HEK293 (cell line): Measurements from ENCODE around the gene GCK.
A peak's percentile ranks its signal among the peaks of the same experiment; 100 is the strongest.

Experiments
- CTCF ChIA-PET: fragments of 350-600 bp; formaldehyde crosslinking; extraction: SDS; loops from one replicate; lab custom pipeline; 2021; ENCODE audit warnings: antibody characterized with exemption; lab: Yijun Ruan, JAX
- POLR2A ChIA-PET: fragments of 300-600 bp; formaldehyde crosslinking; extraction: SDS; loops from one replicate; lab custom pipeline; 2020; ENCODE audit warnings: antibody characterized with exemption, inconsistent platforms; lab: Yijun Ruan, JAX
- H3K27ac ChIP-seq: fragments of 200-500 bp; sonication (Bioruptor generic); 2 replicates; pipeline ENCODE4 v1.5.1; 2014; ENCODE audit warnings: low read depth, low read length, control low read depth, inconsistent platforms; ENCODE audit errors: extremely low read depth
- H3K36me3 ChIP-seq, 2 experiments: fragments of 200-500 bp in 1 of 2; sonication (Bioruptor generic) in 1 of 2; 1 replicate in 1 of 2; 2 replicates in 1 of 2; pipeline ENCODE4 v1.5.1; 2014 to 2017; ENCODE audit warnings: inconsistent platforms in 2 of 2, low read length in 2 of 2; ENCODE audit not compliant: control insufficient read depth in 2 of 2, insufficient read depth in 1 of 2
- H3K4me1 ChIP-seq: fragments of 200-500 bp; sonication (Bioruptor generic); 2 replicates; pipeline ENCODE4 v1.5.1; 2014; ENCODE audit warnings: mild to moderate bottlenecking, low read length, inconsistent platforms; ENCODE audit not compliant: control insufficient read depth, insufficient read depth
- H3K4me3 ChIP-seq: 2 replicates; pipeline ENCODE4 v1.5.1; 2011; ENCODE audit warnings: low read depth, mild to moderate bottlenecking, control low read depth, low read length, moderate library complexity
- H3K9me3 ChIP-seq: fragments of 200-500 bp; sonication (Bioruptor generic); 2 replicates; pipeline ENCODE4 v1.5.1; 2014; ENCODE audit warnings: low read depth, low read length, inconsistent platforms; ENCODE audit not compliant: control insufficient read depth, insufficient read depth
- GLIS1 ChIP-seq: fragments of 450-650 bp; formaldehyde crosslinking; IDR thresholded peaks from 2 replicates; pipeline ENCODE4 v1.5.1; 2016; ENCODE audit warnings: missing biosample characterization, missing genetic modification characterization
- GLIS2 ChIP-seq: fragments of 450-650 bp; formaldehyde crosslinking; IDR thresholded peaks from 2 replicates; pipeline ENCODE4 v1.5.1; 2016; ENCODE audit warnings: missing biosample characterization, missing genetic modification characterization
- RBAK ChIP-seq: fragments of 450-650 bp; formaldehyde crosslinking; IDR thresholded peaks from 2 replicates; pipeline ENCODE4 v1.5.1; 2016; ENCODE audit warnings: missing biosample characterization, missing genetic modification characterization
- ZBTB8A ChIP-seq: fragments of 450-650 bp; formaldehyde crosslinking; IDR thresholded peaks from 2 replicates; pipeline ENCODE4 v1.5.1; 2016; ENCODE audit warnings: missing biosample characterization, missing genetic modification characterization
- ZFP69B ChIP-seq: fragments of 450-650 bp; formaldehyde crosslinking; IDR thresholded peaks from 2 replicates; pipeline ENCODE4 v1.5.1; 2016; ENCODE audit warnings: missing biosample characterization, missing genetic modification characterization
- ZNF335 ChIP-seq: fragments of 450-650 bp; formaldehyde crosslinking; conservative IDR thresholded peaks from 2 replicates; pipeline ENCODE4 v1.5.1; 2016; ENCODE audit warnings: missing biosample characterization, missing genetic modification characterization
- ZNF670 ChIP-seq: fragments of 450-650 bp; formaldehyde crosslinking; IDR thresholded peaks from 2 replicates; pipeline ENCODE4 v1.5.1; 2016; ENCODE audit warnings: missing biosample characterization, missing genetic modification characterization, low read depth
- ZNF677 ChIP-seq: fragments of 450-650 bp; IDR thresholded peaks from 2 replicates; pipeline ENCODE4 v1.5.0; 2018; ENCODE audit warnings: missing biosample characterization, mild to moderate bottlenecking, missing genetic modification characterization, moderate library complexity
- TF ChIP-seq, protein P1 (sequence below): fragments of 450-650 bp; formaldehyde crosslinking; IDR thresholded peaks from 2 replicates; pipeline ENCODE4 v1.5.1; 2016; ENCODE audit warnings: missing biosample characterization, missing genetic modification characterization
- TF ChIP-seq, protein P2 (sequence below): fragments of 450-650 bp; formaldehyde crosslinking; IDR thresholded peaks from 2 replicates; pipeline ENCODE4 v1.5.1; 2016; ENCODE audit warnings: missing biosample characterization, missing genetic modification characterization
- TF ChIP-seq, protein P3 (sequence below): IDR thresholded peaks from 2 replicates; pipeline ENCODE4 v1.6.1; 2011; ENCODE audit warnings: mild to moderate bottlenecking, low read depth, low read length, borderline replicate concordance
- TF ChIP-seq, protein P4 (sequence below): fragments of 450-650 bp; formaldehyde crosslinking; IDR thresholded peaks from 2 replicates; pipeline ENCODE4 v1.5.1; 2016; ENCODE audit warnings: missing biosample characterization, missing genetic modification characterization
- TF ChIP-seq, protein P5 (sequence below): fragments of 450-650 bp; formaldehyde crosslinking; IDR thresholded peaks from 2 replicates; pipeline ENCODE4 v1.5.1; 2017; ENCODE audit warnings: missing biosample characterization, mild to moderate bottlenecking, missing genetic modification characterization, moderate library complexity
- TF ChIP-seq, protein P6 (sequence below): fragments of 450-650 bp; formaldehyde crosslinking; IDR thresholded peaks from 2 replicates; pipeline ENCODE4 v1.5.1; 2016; ENCODE audit warnings: missing biosample characterization, missing genetic modification characterization

The GCK gene

DNA sequence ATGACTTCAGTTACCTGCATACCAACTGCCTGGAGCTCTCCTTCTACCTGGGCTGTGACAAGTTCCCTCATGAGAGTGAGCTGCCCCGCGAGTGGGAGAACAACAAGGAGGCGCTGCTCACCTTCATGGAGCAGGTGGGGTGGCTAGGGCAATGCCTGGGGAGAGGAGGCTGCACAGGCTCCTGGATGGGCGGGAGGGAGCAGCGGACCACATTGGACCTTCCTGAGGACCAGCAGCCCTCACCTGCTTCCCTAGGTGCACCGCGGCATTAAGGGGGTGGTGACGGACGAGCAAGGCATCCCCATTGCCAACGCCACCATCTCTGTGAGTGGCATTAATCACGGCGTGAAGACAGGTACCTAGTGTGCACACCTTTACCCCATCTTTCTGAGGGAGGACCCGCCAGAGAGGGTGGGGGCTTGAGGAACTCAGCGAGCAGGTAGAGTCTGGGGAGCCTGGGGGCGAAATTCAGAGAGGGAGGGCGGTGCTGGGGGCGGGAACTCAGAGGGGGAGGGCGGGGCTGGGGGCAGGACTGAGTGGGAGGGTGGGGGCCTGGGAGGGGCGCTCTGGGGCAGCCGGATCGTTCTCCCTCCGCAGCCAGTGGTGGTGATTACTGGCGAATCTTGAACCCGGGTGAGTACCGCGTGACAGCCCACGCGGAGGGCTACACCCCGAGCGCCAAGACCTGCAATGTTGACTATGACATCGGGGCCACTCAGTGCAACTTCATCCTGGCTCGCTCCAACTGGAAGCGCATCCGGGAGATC is 76.1 kb downstream of the GCK start:
- H3K4me3 ChIP-seq = no peak overlapping the region
- H3K4me1 ChIP-seq = no peaks in the 10 kb centered on the region
- peaks cover 0 to 40% of the 10 kb centered on the region in 2 experiments; a peak in 2 of 3 replicates for H3K36me3 ChIP-seq
- ChIA-PET POLR2A (interaction anchor here (0.6 to 1.0 kb wide), 2 partner anchors 9 to 94 kb away, joined by 3 read pairs; no protein-coding TSS in a partner anchor), CTCF (no interaction called here)
- H3K9me3 ChIP-seq = no peaks in the 10 kb centered on the region
- TF ChIP-seq ZBTB8A (tag by site-specific recombination) = no peak
- TF ChIP-seq ZNF335 (tag by site-specific recombination) = peak; percentile 51
- TF ChIP-seq, protein P1, sequence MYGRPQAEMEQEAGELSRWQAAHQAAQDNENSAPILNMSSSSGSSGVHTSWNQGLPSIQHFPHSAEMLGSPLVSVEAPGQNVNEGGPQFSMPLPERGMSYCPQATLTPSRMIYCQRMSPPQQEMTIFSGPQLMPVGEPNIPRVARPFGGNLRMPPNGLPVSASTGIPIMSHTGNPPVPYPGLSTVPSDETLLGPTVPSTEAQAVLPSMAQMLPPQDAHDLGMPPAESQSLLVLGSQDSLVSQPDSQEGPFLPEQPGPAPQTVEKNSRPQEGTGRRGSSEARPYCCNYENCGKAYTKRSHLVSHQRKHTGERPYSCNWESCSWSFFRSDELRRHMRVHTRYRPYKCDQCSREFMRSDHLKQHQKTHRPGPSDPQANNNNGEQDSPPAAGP (tag by site-specific recombination) = 0 out of 2 replicates have a peak, but pooled peaks have one; percentile 11
- no peak overlapping the region for H3K27ac ChIP-seq

DNA sequence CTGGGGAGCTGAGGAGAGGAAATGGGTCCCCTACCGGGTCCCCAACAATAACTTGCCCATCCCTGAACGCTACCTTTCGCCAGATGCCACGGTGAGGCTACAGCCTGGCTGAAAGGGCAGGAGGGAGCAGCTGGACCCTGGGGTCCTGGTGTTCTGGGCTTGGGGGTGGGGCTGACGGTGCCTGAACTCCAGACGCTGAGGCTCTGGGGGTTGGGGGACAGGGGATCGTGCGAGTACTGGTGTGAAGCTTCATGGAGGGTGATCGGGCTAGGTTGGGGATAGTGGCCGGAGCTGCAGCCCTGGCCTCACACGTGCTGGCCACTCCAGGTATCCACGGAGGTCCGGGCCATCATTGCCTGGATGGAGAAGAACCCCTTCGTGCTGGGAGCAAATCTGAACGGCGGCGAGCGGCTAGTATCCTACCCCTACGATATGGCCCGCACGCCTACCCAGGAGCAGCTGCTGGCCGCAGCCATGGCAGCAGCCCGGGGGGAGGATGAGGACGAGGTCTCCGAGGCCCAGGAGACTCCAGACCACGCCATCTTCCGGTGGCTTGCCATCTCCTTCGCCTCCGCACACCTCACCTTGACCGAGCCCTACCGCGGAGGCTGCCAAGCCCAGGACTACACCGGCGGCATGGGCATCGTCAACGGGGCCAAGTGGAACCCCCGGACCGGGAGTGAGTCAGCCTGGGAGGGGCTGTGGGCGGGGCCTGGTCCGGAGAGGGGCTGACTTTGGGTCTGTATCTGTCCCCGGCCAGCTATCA is 76.8 kb downstream of the GCK start:
- CTCF ChIA-PET = interaction anchor here (0.5 to 1.0 kb wide), 2 partner anchors 10 to 110 kb away, joined by 3 read pairs; no protein-coding TSS in a partner anchor
- Histone ChIP-seq H3K36me3 (peaks cover 0 to 33% of the 10 kb centered on the region in 2 experiments; a peak in 2 of 3 replicates), H3K9me3 (no peaks in the 10 kb centered on the region), H3K4me1 (no peaks in the 10 kb centered on the region), H3K27ac (no peak overlapping the region), H3K4me3 (no peak overlapping the region)
- POLR2A ChIA-PET = interaction anchor here (0.6 to 1.2 kb wide), 5 partner anchors 10 to 93 kb away, joined by 3 to 5 read pairs (median 3); partner anchors contain the start of genes PGAM2 and POLD2
- TF ChIP-seq GLIS1 (tag by site-specific recombination) = peak; percentile 76
- TF ChIP-seq, protein P2, sequence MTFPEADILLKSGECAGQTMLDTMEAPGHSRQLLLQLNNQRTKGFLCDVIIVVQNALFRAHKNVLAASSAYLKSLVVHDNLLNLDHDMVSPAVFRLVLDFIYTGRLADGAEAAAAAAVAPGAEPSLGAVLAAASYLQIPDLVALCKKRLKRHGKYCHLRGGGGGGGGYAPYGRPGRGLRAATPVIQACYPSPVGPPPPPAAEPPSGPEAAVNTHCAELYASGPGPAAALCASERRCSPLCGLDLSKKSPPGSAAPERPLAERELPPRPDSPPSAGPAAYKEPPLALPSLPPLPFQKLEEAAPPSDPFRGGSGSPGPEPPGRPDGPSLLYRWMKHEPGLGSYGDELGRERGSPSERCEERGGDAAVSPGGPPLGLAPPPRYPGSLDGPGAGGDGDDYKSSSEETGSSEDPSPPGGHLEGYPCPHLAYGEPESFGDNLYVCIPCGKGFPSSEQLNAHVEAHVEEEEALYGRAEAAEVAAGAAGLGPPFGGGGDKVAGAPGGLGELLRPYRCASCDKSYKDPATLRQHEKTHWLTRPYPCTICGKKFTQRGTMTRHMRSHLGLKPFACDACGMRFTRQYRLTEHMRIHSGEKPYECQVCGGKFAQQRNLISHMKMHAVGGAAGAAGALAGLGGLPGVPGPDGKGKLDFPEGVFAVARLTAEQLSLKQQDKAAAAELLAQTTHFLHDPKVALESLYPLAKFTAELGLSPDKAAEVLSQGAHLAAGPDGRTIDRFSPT = 0 out of 2 replicates have a peak, but pooled peaks have one; percentile 38
- TF ChIP-seq, protein P3, sequence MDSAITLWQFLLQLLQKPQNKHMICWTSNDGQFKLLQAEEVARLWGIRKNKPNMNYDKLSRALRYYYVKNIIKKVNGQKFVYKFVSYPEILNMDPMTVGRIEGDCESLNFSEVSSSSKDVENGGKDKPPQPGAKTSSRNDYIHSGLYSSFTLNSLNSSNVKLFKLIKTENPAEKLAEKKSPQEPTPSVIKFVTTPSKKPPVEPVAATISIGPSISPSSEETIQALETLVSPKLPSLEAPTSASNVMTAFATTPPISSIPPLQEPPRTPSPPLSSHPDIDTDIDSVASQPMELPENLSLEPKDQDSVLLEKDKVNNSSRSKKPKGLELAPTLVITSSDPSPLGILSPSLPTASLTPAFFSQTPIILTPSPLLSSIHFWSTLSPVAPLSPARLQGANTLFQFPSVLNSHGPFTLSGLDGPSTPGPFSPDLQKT = no peak
- TF ChIP-seq, protein P4, sequence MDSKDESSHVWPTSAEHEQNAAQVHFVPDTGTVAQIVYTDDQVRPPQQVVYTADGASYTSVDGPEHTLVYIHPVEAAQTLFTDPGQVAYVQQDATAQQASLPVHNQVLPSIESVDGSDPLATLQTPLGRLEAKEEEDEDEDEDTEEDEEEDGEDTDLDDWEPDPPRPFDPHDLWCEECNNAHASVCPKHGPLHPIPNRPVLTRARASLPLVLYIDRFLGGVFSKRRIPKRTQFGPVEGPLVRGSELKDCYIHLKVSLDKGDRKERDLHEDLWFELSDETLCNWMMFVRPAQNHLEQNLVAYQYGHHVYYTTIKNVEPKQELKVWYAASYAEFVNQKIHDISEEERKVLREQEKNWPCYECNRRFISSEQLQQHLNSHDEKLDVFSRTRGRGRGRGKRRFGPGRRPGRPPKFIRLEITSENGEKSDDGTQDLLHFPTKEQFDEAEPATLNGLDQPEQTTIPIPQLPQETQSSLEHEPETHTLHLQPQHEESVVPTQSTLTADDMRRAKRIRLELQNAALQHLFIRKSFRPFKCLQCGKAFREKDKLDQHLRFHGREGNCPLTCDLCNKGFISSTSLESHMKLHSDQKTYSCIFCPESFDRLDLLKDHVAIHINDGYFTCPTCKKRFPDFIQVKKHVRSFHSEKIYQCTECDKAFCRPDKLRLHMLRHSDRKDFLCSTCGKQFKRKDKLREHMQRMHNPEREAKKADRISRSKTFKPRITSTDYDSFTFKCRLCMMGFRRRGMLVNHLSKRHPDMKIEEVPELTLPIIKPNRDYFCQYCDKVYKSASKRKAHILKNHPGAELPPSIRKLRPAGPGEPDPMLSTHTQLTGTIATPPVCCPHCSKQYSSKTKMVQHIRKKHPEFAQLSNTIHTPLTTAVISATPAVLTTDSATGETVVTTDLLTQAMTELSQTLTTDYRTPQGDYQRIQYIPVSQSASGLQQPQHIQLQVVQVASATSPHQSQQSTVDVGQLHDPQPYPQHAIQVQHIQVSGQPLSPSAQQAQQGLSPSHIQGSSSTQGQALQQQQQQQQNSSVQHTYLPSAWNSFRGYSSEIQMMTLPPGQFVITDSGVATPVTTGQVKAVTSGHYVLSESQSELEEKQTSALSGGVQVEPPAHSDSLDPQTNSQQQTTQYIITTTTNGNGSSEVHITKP (tag by site-specific recombination) = peak; percentile 99
- no peak for TF ChIP-seq ZNF335 (tag by site-specific recombination)
- TF ChIP-seq, protein P5, sequence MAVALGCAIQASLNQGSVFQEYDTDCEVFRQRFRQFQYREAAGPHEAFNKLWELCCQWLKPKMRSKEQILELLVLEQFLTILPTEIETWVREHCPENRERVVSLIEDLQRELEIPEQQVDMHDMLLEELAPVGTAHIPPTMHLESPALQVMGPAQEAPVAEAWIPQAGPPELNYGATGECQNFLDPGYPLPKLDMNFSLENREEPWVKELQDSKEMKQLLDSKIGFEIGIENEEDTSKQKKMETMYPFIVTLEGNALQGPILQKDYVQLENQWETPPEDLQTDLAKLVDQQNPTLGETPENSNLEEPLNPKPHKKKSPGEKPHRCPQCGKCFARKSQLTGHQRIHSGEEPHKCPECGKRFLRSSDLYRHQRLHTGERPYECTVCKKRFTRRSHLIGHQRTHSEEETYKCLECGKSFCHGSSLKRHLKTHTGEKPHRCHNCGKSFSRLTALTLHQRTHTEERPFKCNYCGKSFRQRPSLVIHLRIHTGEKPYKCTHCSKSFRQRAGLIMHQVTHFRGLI (tag by site-specific recombination) = peak; percentile 79
- TF ChIP-seq, protein P6, sequence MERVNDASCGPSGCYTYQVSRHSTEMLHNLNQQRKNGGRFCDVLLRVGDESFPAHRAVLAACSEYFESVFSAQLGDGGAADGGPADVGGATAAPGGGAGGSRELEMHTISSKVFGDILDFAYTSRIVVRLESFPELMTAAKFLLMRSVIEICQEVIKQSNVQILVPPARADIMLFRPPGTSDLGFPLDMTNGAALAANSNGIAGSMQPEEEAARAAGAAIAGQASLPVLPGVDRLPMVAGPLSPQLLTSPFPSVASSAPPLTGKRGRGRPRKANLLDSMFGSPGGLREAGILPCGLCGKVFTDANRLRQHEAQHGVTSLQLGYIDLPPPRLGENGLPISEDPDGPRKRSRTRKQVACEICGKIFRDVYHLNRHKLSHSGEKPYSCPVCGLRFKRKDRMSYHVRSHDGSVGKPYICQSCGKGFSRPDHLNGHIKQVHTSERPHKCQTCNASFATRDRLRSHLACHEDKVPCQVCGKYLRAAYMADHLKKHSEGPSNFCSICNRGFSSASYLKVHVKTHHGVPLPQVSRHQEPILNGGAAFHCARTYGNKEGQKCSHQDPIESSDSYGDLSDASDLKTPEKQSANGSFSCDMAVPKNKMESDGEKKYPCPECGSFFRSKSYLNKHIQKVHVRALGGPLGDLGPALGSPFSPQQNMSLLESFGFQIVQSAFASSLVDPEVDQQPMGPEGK (tag by site-specific recombination) = peak; percentile 23; the same call in 1 of the 2 replicates
- no peak for TF ChIP-seq RBAK
- TF ChIP-seq ZNF677 (tag by site-specific recombination) = no peak
- no peak for TF ChIP-seq ZNF670 (tag by site-specific recombination)
- 0 out of 2 replicates have a peak, but pooled peaks have one; percentile 26 for TF ChIP-seq GLIS2 (tag by site-specific recombination)
- TF ChIP-seq, protein P1 (tag by site-specific recombination) = 0 out of 2 replicates have a peak, but pooled peaks have one; percentile 12
- no peak for TF ChIP-seq ZFP69B (tag by site-specific recombination)
